ENCODE data around the gene DYSF.

DNA sequence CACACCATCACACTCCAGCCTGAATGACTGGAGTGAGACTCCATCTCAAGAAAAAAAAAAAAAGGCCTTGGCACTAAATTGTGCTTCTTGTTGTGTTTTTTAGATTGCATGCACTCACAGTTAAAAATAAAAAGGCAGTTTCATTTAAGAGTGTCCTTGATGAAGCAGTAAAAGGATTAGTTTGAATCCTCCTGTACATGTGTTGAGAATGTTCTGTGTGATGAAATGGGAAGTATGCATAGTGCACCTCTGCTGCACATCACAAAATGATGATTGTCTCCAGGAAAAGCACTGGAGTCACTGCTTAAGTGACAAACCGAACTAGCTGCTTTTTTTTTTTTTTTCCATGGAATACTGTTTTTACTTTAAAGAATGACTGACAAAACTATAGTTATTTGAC is 23.1 kb downstream of the DYSF start:
- TF ChIP-seq, protein P1, sequence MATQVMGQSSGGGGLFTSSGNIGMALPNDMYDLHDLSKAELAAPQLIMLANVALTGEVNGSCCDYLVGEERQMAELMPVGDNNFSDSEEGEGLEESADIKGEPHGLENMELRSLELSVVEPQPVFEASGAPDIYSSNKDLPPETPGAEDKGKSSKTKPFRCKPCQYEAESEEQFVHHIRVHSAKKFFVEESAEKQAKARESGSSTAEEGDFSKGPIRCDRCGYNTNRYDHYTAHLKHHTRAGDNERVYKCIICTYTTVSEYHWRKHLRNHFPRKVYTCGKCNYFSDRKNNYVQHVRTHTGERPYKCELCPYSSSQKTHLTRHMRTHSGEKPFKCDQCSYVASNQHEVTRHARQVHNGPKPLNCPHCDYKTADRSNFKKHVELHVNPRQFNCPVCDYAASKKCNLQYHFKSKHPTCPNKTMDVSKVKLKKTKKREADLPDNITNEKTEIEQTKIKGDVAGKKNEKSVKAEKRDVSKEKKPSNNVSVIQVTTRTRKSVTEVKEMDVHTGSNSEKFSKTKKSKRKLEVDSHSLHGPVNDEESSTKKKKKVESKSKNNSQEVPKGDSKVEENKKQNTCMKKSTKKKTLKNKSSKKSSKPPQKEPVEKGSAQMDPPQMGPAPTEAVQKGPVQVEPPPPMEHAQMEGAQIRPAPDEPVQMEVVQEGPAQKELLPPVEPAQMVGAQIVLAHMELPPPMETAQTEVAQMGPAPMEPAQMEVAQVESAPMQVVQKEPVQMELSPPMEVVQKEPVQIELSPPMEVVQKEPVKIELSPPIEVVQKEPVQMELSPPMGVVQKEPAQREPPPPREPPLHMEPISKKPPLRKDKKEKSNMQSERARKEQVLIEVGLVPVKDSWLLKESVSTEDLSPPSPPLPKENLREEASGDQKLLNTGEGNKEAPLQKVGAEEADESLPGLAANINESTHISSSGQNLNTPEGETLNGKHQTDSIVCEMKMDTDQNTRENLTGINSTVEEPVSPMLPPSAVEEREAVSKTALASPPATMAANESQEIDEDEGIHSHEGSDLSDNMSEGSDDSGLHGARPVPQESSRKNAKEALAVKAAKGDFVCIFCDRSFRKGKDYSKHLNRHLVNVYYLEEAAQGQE (IDR thresholded peaks at IDR 0.05; ENCODE audit: borderline replicate concordance) = no peak
- TF ChIP-seq POLR2AphosphoS5 (IDR thresholded peaks at IDR 0.05) (no peak), EP300 (conservative IDR thresholded peaks at IDR 0.05; ENCODE audit: poor library complexity, severe bottlenecking) (no peak), MXI1 (conservative IDR thresholded peaks at IDR 0.05; ENCODE audit: poor library complexity, severe bottlenecking) (no peak), SMC3 (conservative IDR thresholded peaks at IDR 0.05; ENCODE audit: poor library complexity) (no peak)
- TF ChIP-seq, protein P2, sequence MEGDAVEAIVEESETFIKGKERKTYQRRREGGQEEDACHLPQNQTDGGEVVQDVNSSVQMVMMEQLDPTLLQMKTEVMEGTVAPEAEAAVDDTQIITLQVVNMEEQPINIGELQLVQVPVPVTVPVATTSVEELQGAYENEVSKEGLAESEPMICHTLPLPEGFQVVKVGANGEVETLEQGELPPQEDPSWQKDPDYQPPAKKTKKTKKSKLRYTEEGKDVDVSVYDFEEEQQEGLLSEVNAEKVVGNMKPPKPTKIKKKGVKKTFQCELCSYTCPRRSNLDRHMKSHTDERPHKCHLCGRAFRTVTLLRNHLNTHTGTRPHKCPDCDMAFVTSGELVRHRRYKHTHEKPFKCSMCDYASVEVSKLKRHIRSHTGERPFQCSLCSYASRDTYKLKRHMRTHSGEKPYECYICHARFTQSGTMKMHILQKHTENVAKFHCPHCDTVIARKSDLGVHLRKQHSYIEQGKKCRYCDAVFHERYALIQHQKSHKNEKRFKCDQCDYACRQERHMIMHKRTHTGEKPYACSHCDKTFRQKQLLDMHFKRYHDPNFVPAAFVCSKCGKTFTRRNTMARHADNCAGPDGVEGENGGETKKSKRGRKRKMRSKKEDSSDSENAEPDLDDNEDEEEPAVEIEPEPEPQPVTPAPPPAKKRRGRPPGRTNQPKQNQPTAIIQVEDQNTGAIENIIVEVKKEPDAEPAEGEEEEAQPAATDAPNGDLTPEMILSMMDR (IDR thresholded peaks at IDR 0.05; ENCODE audit: poor library complexity, severe bottlenecking) = no peak

Data from neural cell (in vitro differentiated cells).